ENCODE results near the gene YIPF3.

GRCh38 chr6:43515808-43516207, 918 bp downstream of the YIPF3 start:
- TF ChIP-seq SUZ12 (IDR thresholded peaks at IDR 0.05; ENCODE audit: extremely low read depth, insufficient read depth, insufficient read length): no peak
- no peak for TF ChIP-seq YY1 (IDR thresholded peaks at IDR 0.05; ENCODE audit: insufficient read depth, insufficient read length)
- no peak for TF ChIP-seq ZNF274 (IDR thresholded peaks at IDR 0.05; ENCODE audit: low read depth, low read length)
